Tibial artery (tissue), 4 donors: Measurements from ENCODE around the gene DHX8.
"Not testable (repeated sequence)": the region's sequence is repeated elsewhere in the genome, so short reads cannot be mapped to it uniquely, and the experiment has no call there.

Source experiments
- DNase-seq, 2 donors: peaks; one replicate each; pipeline ENCODE4 v3.0.0-alpha.2; 2019
- H3K27ac ChIP-seq, 2 donors: fragments of 200-600 bp; sonication (generic) in 1 of 2; 1 replicate in 1 of 2; 2 replicates in 1 of 2; pipeline ENCODE4 v1.5.1; 2018 to 2019; ENCODE audit warnings: mild to moderate bottlenecking in 1 of 2
- H3K27me3 ChIP-seq, 2 donors: fragments of 200-600 bp; sonication (generic) in 1 of 2; one replicate each; pipeline versions ENCODE4 v1.5.1 to v1.6.0; 2016 to 2019
- H3K36me3 ChIP-seq, 3 donors: fragments of 200-600 bp; sonication (generic) in 2 of 3; one replicate each; pipeline ENCODE4 v1.5.1; 2016 to 2019; ENCODE audit warnings: mild to moderate bottlenecking in 2 of 3
- H3K4me1 ChIP-seq, 4 donors: fragments of 200-600 bp; sonication (generic) in 2 of 4; 1 replicate in 3 of 4; 2 replicates in 1 of 4; pipeline ENCODE4 v1.5.1; 2016 to 2019
- H3K4me3 ChIP-seq, 2 donors: fragments of 200-600 bp; sonication (generic) in 1 of 2; 1 replicate in 1 of 2; 2 replicates in 1 of 2; pipeline ENCODE4 v1.5.1; 2018 to 2019; ENCODE audit warnings: mild to moderate bottlenecking in 2 of 2
- H3K9me3 ChIP-seq, 3 donors: fragments of 200-600 bp; sonication (generic) in 1 of 3; one replicate each; pipeline ENCODE4 v1.5.1; 2016 to 2019
- intact Hi-C: fragments of 100-400 bp; cut with DNase I; formaldehyde crosslinking; loops from one replicate; pipeline ENCODE4 v1.15.0; 2023; ENCODE audit warnings: low total_unique reads
- TF ChIP-seq, protein P1 (sequence below), 2 experiments: fragments of 200-600 bp in 1 of 2; fragments of 450-650 bp in 1 of 2; IDR thresholded peaks; one replicate each; pipeline ENCODE4 v1.5.1; 2017 to 2019; ENCODE audit warnings: antibody characterized with exemption in 2 of 2, mild to moderate bottlenecking in 1 of 2, moderate library complexity in 1 of 2

The DHX8 gene

DNA sequence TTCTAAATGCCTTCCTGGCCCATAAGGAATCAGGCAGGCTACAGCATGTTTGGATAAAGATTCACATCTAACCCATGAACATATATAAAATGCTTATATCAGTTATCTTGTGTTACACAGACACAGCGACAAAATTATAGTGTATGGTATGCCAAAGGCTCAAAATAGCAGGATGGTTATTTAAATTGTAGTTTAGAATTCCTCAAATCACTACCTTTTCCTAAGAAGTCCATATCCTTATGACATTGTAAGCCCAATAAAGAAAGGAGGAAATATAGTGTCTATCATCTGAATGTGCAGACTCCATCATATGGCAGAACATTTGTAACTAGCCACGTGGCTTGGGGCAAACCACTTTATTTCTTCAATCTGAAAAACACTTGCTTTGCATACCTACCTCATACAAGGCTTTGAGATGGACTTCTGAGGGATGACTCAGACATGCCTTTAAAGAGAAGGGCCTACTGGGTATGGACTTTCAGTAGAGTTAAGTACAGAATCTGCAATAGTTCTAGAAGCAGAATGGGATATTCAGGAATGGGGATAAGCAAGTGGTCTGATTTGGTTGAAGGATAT lies 12.1 kb upstream of the DHX8 start:
- no peak overlapping the region for H3K4me3 ChIP-seq
- H3K4me1 ChIP-seq: peaks cover 0 to 12% (median 9%) of the 10 kb centered on the region in 4 donors
- H3K9me3 ChIP-seq: no peaks in the 10 kb centered on the region
- intact Hi-C loops: no loop called here
- no peak overlapping the region for H3K27ac ChIP-seq
- no peak for DNase-seq
- H3K27me3 ChIP-seq: no peaks in the 10 kb centered on the region
- no peaks in the 10 kb centered on the region for H3K36me3 ChIP-seq
- TF ChIP-seq, protein P1, sequence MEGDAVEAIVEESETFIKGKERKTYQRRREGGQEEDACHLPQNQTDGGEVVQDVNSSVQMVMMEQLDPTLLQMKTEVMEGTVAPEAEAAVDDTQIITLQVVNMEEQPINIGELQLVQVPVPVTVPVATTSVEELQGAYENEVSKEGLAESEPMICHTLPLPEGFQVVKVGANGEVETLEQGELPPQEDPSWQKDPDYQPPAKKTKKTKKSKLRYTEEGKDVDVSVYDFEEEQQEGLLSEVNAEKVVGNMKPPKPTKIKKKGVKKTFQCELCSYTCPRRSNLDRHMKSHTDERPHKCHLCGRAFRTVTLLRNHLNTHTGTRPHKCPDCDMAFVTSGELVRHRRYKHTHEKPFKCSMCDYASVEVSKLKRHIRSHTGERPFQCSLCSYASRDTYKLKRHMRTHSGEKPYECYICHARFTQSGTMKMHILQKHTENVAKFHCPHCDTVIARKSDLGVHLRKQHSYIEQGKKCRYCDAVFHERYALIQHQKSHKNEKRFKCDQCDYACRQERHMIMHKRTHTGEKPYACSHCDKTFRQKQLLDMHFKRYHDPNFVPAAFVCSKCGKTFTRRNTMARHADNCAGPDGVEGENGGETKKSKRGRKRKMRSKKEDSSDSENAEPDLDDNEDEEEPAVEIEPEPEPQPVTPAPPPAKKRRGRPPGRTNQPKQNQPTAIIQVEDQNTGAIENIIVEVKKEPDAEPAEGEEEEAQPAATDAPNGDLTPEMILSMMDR (IDR thresholded peaks at IDR 0.05): no peak

DNA sequence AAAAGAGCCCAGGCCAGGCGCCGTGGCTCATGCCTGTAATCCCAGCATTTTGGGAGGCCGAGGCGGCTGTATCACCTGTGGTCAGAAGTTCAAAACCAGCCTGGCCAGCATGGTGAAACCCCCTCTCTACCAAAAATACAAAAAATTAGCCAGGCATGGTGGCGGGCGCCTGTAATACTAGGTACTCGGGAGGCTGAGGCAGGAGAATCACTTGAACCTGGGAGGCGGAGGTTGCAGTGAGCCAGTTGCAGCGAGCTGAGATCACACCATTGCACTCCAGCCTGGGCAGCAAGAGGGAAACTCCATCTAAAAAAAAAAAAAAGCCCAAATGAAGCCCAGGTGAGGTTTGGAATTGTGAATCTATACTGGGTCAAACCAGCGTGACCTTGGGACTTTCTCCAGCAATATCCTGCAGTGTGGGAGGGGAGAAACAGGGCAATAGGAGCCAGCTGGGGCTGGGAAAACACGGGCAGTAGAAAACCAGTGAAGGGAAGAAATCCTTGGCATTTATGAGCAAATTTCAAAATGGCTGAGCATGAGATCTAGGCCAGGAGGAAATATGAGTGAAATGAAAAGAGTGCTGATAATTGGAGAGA lies 8.2 kb upstream of the DHX8 start:
- Histone ChIP-seq H3K4me1 (no peaks in the 10 kb centered on the region), H3K9me3 (no peaks in the 10 kb centered on the region), H3K27ac (no peak overlapping the region), H3K27me3 (no peaks in the 10 kb centered on the region), H3K36me3 (no peaks in the 10 kb centered on the region), H3K4me3 (no peak overlapping the region)
- DNase-seq: no peak
- intact Hi-C loops: no loop called here
- TF ChIP-seq, protein P1 (IDR thresholded peaks at IDR 0.05): no peak

DNA sequence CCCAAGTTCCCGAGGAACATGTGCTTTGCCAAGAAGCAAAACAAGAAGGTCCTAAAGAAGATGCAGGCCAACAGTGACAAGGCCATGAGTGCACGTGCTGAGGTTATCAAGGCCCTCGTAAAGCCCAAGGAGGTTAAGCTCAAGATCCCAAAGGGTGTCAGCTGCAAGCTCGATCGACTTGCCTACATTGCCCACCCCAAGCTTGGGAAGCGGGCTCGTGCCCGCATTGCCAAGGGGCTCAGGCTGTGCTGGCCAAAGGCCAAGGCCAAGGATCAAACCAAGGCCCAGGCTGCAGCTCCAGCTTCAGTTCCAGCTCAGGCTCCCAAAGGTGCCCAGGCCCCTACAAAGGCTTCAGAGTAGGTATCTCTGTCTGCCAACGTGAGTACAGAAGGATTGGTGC lies 7.5 kb upstream of the DHX8 start:
- intact Hi-C loops: not testable (repeated sequence)

DNA sequence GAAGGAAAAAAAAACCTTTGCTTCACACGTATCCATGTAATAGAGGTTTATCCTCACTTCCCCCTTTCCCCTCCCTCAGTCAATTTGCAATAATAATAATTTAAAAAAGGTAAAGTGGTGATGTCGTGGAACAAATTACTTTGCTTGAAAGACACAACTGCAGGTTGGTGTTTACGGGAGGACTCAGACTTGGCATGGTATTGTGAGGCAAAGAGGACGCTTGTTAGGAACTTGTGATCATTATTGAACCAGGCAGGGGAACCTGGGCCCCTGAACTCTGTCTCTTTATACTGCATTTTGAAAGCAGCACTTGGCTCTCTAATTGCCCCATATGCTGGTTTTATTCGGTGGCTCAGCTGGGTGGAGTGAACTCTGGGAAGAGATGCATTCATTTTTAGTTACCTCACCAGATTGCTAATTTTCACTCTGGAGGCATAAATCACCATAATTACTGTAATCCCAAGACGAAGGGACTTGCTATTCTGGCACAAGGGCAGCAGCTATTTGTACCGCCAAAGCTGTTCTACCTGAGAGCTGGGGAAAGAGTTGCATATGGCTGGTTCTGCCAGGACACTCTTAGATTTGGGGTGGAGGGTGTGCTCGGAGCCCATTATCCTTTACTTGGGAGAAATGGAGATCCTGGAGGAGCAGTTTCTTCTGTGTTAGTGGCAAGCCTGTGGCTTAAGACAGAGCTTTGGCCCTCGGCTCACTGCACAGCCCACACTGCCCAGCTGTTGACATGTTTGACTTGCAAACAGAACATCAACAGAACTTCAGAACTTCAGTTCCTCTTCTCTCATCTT lies 5.7 kb upstream of the DHX8 start:
- Histone ChIP-seq H3K4me3 (no peak overlapping the region), H3K27me3 (no peaks in the 10 kb centered on the region), H3K4me1 (peaks cover 0 to 4% (median under 1%) of the 10 kb centered on the region in 4 donors), H3K36me3 (no peaks in the 10 kb centered on the region), H3K27ac (no peak overlapping the region), H3K9me3 (no peaks in the 10 kb centered on the region)
- DNase-seq: no peak
- TF ChIP-seq, protein P1 (IDR thresholded peaks at IDR 0.05): no peak
- intact Hi-C loops: no loop called here

More for the DNA sequence above, 7.5 kb upstream of the DHX8 start:
- not testable (repeated sequence) for DNase-seq, H3K9me3 ChIP-seq, H3K4me3 ChIP-seq, H3K36me3 ChIP-seq, H3K27me3 ChIP-seq, H3K27ac ChIP-seq, H3K4me1 ChIP-seq

DNA sequence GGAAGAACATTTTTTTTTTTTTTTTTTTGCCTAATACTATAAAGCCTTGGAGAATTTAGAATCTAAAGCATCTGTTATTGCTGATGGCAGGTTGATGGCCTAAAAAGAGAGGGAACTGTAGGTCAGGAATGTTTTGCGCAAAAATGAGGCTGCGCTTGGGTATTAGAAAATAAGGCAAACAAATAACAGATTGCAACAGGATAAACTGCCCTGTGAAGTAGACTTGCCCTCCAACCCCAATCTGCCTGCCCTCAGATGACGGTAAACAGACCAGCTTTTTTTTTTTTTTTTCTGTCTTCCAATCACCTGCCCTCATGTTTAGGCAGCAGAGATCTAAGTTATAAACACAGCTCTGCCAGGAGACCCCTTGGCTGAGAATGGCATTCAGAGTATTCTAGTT lies 3.8 kb upstream of the DHX8 start:
- no peak for DNase-seq
- Histone ChIP-seq H3K36me3 (no peaks in the 10 kb centered on the region), H3K4me3 (no peak overlapping the region), H3K27ac (no peak overlapping the region), H3K4me1 (peaks cover 0 to 14% (median 10%) of the 10 kb centered on the region in 4 donors), H3K9me3 (no peaks in the 10 kb centered on the region), H3K27me3 (no peaks in the 10 kb centered on the region)
- intact Hi-C loops: no loop called here
- TF ChIP-seq, protein P1 (IDR thresholded peaks at IDR 0.05): no peak
